22Rv1 (cell line): Measurements from ENCODE around the gene COL11A2.

Source experiments
- H3K27ac ChIP-seq: fragments of 450-650 bp; 2 replicates; pipeline ENCODE4 v1.5.1; 2017
- CTCF ChIP-seq: fragments of 450-650 bp; IDR thresholded peaks from 2 replicates; pipeline ENCODE4 v1.5.1; 2017; ENCODE audit warnings: mild to moderate bottlenecking
- ZFX ChIP-seq: fragments of 450-650 bp; IDR thresholded peaks from 2 replicates; pipeline ENCODE4 v1.6.1; 2017; ENCODE audit warnings: antibody characterized with exemption, borderline replicate concordance

The COL11A2 gene

GRCh38 chr6:33143113-33143770 is 49.0 kb downstream of the COL11A2 start:
- no peak for TF ChIP-seq CTCF
- TF ChIP-seq ZFX: no peak
- H3K27ac ChIP-seq: no peak overlapping the region

- no peak for TF ChIP-seq CTCF
- TF ChIP-seq ZFX: no peak
- no peak overlapping the region for H3K27ac ChIP-seq
These were observed 49.7 kb downstream of the COL11A2 start for GRCh38 chr6:33142501-33143070.

GRCh38 chr6:33140556-33140955 is 51.7 kb downstream of the COL11A2 start:
- H3K27ac ChIP-seq: no peak overlapping the region
- TF ChIP-seq ZFX (no peak), CTCF (no peak)

- TF ChIP-seq CTCF: no peak
- TF ChIP-seq ZFX: no peak
- H3K27ac ChIP-seq: no peak overlapping the region
These were observed 52.6 kb downstream of the COL11A2 start for GRCh38 chr6:33139596-33140206.

- TF ChIP-seq ZFX (no peak), CTCF (no peak)
- no peak overlapping the region for H3K27ac ChIP-seq
These were observed 55.9 kb downstream of the COL11A2 start for GRCh38 chr6:33136310-33136900.

- TF ChIP-seq CTCF (no peak), ZFX (no peak)
- H3K27ac ChIP-seq: no peak overlapping the region
These were observed 60.2 kb downstream of the COL11A2 start for GRCh38 chr6:33132081-33132524.

GRCh38 chr6:33128318-33128717 is 63.9 kb downstream of the COL11A2 start:
- no peak for TF ChIP-seq CTCF
- no peak for TF ChIP-seq ZFX
- H3K27ac ChIP-seq: no peak overlapping the region
